Activated CD8-positive, alpha-beta memory T cell treated with anti-CD3 and anti-CD28 coated beads, Interleukin-2, amount 50 U/mL, for 24 hours (primary cell): ENCODE results near the gene C12orf75.
"Not testable (repeated sequence)": the region's sequence is repeated elsewhere in the genome, so short reads cannot be mapped to it uniquely, and the experiment has no call there.

Experiments used
- DNase-seq: peaks from one replicate; pipeline ENCODE4 v3.0.0-alpha.2; 2020; ENCODE audit errors: extremely low read depth

C12orf75 gene

DNA sequence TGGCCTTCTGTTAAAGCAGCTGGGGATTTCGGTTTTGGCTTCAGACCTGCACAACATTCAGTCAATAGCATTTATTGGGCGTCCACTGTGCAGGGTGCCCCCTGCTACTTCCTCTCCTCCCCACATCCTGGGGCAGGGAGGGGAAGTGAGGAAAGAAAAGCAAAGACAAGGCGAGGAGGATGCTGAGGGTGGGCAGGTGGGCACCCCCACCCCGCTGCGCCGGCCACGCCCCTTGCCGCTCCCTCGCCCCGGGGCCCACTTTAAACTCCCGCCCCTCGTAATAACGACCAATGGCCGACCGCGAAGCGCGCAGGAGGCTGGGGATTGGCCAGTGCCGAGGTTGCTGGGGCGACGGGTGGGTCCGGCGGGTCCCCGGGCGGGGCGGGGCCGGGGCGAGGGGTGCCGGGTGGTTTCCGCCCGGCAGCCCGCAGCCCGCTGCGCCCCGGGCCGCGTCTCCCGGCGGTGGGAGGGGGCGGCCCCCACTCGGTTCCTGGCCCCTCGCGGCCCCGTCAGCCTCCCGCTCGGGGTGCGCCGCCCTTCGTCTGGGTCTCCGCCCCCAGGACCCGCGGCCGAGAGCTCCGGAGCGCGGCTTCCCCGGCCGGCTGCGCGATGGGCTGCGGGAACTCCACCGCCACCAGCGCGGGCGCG lies at the start of gene C12orf75:
TSS of gene C12orf75 (plus strand) at position 409 of the 648 bp plus-strand sequence. CDS start at position 610, 201 bp downstream.
- DNase-seq, result peak; percentile 71

DNA sequence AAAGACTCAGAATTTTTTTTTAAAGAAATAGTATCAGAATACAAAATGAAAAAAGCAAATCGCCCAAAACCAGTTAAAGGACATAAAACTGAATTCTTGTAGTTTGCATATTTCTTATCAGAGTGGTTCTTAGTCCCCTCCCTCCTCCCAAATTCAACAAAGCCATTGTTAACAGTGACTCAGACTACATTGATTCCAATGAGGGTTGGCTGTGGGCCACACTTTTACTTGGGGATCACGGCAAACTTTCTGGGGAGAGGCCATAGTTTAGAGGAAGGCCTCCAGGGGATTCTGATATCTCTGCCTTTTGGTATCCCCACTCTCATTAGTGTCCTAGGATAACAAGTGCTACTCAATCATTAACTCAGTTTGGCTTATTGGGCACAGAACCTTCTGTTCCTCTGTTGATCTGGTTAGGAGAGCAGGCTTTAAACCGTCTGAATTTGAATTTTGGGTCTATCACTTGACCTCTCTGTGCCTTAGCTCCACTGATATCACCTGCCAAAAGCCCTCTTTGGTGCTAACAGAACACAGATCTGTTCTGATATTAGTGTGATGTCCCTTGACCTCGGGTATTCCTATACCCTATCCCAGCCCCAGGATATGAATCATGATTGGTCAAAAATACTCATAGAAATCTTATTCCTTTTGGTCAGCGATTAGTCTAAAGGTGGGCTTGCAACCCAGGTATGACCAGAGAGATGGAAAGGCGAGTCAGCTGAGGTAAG lies 49.4 kb upstream of the C12orf75 start:
- DNase-seq, result no peak

GRCh38 chr12:105281694-105282049 lies 48.8 kb upstream of the C12orf75 start:
- DNase-seq, result no peak

- no peak for DNase-seq
Measured at GRCh38 chr12:105285378-105285777, 45.1 kb upstream of the C12orf75 start.

GRCh38 chr12:105287408-105287807 lies 43.1 kb upstream of the C12orf75 start:
- no peak for DNase-seq

- no peak for DNase-seq
Measured at GRCh38 chr12:105288311-105288996, 42.0 kb upstream of the C12orf75 start.

GRCh38 chr12:105289114-105289904 lies 41.2 kb upstream of the C12orf75 start:
- DNase-seq, result no peak

- no peak for DNase-seq
Measured at GRCh38 chr12:105291531-105291930, 39.0 kb upstream of the C12orf75 start.

DNA sequence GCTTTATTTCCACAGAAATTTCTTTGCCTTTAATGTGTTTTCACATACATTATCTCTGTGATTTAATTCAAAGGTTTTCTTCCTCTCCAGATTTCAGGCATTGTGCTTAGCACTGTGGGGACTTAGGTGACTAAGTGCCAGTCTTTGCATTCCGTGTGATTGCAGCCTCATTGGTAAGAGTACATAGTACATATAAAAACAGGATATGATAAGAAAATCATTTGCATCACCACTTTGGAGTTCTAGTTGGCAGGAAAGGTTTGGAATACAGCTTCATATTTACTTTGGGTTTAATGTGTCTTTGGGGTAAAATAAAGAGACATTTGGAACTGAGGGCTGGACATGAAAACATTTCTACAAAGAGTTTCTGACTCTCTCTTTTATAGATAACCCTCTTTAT lies 37.8 kb upstream of the C12orf75 start:
- no peak for DNase-seq

DNA sequence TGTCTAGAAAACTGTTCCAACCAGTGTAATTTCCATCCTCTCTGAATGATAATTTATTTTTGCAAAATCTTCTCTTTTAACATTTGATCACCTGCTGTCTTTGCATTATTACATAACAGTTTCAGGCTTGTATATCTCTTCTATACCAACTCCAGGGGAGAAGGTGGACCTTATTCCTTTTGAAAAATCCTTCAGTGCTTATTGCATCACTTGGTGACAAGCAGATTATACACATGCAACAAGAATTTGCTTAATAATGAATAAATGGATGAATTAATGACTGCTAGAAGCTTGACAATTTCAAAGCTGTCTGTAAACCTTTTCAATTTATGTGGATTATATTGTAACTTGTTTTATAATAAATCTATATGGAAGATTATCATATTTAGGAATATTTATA lies 37.3 kb upstream of the C12orf75 start:
- DNase-seq, result no peak

DNA sequence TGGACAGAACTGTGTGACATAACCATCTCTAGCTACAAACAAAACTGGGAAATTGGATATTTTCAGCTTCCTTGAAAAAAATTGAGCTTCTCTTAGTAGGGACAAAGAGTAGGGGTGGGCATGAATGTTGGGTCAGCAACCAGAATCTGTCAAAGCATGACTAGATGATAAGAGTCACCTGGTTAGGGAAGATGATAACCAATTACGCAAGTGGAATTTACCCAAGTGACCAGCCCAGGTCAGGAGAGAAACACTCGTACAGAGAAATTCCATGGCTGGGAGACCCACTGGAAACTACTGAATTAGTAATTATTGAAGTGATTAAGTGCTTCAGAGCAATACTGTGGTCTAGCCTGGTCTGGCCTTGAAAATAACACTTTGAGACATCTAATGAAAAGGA lies 36.3 kb upstream of the C12orf75 start:
- DNase-seq, result no peak

DNA sequence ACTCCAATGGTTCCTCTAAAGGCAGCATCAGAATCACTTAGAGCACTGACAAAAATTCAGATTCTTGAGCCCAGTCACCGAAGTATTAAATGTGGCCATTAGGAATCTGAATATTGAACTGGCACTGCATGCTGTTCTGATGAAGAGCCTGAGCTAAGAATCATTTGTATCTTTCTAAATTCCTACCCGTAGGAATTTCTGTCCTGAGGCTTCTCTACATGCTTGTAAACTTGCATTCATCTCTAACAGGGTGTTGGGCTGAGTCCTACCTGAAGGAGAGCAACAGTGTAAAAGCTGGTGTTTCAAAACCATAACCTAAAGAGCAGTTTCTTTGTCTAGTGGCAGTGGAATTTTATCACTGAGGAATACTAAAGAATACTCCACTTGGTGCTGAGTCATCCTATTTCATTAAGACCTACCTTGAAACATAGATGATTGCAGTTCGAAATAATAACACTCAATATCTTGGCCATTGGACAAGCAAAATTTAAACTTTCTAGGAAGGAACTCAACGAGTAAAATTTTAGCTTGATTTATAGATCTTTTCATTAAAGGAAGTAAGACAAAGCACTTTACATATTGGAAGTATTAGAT lies 35.5 kb upstream of the C12orf75 start:
- DNase-seq, result no peak

DNA sequence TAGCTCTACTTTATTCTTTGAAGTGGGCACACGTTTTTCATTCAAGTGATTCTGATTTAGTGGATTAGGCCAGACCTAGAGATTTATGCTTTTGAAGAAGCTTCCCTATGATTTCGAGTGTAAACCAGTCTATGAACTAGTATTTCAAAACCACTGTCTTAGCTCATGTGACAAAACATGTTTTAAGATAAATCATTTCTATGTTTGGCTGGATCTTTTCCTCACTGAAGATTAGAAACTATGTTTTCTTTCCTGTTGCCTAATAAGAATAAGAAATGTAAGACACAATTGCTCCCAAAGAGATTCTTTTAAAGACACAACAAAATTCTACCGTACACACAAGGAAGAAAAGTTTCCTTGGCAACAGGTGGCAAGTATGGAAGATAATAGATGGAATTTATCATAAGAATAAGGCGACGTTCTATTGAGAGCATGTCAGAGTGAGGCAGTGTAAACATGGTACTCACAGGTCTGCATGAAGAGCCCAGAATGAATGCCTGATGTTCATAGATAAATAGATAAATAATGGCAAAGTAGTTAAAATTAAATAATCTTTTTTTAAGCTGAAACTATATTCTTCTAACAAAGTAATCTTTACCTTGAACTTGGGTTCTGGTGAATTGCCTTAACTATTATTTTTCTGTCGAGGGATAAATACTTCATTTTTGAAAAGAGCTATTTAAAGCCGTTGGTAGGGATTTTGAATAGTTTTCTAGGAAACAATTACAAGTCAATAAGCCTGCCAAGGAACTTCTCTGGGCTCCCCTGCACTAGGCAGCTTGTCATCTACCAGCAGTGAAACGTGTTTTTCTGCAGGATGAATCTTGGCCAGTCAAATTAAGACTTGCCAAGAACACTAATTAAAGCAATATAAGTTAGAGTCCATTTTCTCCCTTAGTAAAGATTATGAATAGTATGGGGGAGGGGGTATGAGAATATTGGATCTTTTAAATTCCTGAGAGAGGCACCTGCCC lies 34.1 kb upstream of the C12orf75 start:
- DNase-seq, result no peak

GRCh38 chr12:105300883-105301282 lies 29.6 kb upstream of the C12orf75 start:
- DNase-seq, result no peak

- no peak for DNase-seq
Measured at GRCh38 chr12:105301696-105302095, 28.8 kb upstream of the C12orf75 start.

GRCh38 chr12:105302986-105303385 lies 27.5 kb upstream of the C12orf75 start:
- not testable (repeated sequence) for DNase-seq

- DNase-seq, result not testable (repeated sequence)
Measured at GRCh38 chr12:105304626-105305025, 25.9 kb upstream of the C12orf75 start.

- not testable (repeated sequence) for DNase-seq
Measured at GRCh38 chr12:105307601-105308314, 22.7 kb upstream of the C12orf75 start.

GRCh38 chr12:105308839-105309238 lies 21.7 kb upstream of the C12orf75 start:
- DNase-seq, result not testable (repeated sequence)

DNA sequence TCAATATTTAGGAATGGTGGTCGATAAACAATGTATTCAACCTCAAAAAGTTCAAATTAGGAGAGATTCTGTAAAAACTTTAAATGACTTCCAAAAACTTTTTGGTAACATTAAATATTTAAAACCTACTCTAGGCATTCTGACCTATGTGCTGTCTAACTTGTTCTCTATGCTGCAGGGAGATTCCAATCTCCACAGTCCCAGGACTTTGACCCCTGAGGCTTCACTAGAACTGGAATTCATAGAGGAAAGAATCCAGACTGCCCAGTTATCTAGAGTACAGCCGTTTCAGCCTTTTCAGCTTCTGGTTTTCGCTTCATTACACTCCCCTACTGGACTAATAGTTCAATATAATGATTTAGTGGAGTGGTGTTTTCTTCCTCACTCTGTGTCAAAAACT lies 21.1 kb upstream of the C12orf75 start:
- DNase-seq, result not testable (repeated sequence)
